COLO668 (cell line): Measurements from ENCODE around the gene SLC8A1.

Experiments
- DNase-seq: peaks from one replicate; lab custom pipeline; 2025; ENCODE audit not compliant: unreplicated experiment; lab: John Stamatoyannopoulos, UW

The SLC8A1 gene

DNA sequence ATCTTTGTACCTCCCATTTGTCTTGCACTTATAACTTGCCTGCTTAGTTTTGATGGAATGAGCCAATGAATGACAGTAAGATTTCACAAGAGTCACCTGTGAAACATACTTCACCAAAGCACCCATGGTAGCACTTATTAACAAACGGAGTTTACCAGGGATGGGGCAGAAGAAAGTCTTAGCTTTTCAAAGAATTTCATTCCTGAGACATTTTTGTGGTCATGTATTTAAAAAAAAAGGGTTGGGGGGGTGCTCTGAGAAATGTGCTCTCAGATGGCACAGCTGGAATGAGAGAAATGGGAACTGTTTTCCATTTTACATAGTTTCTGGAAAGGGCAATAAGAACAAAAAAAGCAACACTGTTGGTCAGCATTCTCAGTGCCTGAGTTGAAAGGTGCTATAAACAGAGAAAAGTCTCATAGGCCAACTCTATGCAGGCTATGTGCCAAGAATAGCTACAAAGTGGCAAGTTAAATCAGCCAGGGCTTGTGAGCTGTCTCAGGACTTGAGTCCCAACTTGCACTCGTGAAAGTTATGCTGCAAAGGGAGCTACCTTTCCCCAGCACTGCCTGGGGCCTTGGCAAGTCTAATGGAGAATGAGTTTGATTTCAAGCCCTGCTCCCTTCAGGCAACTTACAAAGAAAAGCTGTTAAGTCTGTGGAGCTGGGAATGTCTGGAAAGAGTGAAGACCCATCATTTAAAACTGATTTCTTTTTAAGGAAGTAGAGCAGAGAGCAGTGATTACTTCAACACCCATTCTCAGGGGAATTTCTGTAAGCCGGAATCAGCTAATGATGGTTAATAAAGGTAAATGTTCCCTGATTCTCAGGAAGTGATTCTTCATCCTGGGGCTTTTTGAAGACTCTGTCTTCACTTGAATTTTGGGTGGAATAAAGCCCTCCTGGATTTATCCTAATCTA lies 170.6 kb downstream of the SLC8A1 start:
- no peak for DNase-seq

DNA sequence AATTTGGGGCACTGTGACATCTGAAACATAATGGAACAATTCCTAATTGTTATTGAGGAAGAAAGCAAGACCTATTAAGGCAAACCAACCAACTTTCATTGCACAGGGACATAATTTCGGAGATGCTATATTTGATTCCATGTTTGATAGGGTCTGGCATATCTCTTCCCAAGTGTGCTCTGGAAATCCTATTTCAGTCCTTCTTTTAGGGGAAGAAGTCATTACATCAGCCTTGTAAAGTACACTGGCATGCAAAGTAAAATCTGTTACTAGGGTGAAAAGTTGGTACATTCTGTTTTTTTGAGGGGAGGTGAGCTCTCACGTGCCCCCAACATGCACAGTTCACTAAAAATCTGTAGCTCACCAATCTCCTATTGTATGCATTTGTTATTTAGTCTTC lies 172.4 kb downstream of the SLC8A1 start:
- DNase-seq = no peak

DNA sequence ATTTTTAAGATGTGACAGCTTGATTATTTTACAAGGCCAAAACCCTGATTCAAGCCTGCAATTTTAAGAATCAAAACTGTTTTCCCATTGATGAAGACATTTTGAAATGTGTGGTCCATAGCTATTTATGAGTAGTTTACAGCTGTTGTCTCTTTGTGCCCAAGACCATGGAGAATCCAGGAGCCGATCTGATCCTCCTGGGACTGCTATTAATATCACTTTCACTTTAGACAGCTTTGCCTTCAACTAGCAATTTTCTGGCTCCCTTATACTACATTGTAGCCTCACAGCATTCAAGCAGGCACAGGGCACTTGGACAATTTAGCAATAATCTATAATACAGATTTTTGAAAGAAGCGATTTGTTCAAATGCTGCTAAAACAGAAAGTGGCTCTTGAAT lies 172.9 kb downstream of the SLC8A1 start:
- DNase-seq = no peak

DNA sequence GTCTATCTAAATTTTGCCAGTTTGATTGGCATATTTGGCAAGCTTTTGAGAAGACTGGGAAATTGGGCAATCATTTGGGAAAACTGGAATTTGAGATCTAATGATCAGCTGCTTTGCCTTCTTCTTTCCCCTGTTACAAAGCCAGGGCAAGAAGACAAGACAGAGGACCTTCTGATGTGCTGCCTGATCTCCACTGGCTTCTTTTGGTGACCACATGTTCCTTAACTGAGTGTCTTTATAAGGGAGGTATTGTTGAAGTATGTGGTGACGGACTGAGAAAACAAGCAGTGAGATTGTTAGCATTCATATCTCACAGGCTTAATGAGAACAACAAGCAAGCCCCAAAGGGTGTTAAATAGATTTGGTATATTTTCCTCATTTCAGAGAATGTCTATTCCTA lies 175.8 kb downstream of the SLC8A1 start:
- DNase-seq = no peak

DNA sequence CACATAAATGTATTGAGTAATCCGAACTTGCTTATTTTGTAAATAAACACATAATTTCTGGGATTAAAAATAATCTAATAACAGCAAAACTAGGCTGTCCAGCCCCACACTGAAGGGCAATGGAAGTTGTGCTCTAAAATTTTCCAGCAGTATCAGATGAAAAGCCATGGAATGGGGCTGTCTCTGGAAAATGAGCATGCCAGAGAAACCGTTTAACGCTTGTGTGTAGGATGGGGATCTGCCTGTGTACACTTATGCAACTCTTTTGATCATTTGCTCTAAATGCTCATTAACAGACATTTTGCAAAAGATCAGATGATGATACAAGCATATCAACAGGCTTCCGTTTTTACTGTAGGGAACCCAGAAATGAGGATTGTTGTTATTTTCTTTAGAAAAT lies 177.6 kb downstream of the SLC8A1 start:
- DNase-seq = no peak

DNA sequence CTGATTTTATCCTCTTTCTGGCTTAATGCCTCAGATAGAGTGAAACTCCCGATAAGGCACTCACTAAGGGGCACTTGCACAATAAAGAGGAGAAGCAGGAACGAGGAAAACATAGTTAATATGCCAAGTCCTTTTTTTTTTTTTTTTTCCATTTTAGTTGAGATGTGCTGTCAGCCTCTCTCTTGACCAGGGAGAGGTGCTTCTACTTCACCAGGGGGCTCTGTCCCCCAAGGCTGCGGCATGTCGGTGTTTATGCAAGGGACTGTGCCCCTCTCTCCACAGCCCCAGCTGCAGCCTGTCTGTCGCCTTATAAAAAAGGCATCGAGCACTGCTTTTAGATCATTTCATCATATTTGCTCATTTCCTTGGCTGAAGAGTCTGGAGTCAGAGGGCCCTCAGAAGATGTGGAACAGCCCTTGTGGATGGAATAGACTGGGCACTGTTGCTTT lies 178.1 kb downstream of the SLC8A1 start:
- no peak for DNase-seq

DNA sequence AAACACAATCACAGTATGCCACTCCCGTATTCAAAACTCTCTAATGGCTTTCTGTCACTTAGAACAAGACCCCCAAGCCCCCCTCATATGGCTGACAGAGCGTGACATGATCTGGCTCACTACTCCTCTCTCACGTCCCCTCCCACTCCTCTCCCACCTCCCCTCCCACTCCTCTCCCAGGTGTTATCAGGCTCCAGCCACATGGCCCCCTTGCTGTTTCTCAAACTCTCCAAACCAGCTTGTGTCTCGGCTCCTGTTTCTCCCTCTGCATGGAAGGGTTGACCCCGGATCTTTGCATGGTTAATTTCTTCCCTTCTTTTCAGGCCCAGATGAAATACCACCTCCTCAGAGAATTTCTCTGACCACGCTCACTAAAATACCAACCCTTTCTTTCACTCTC lies 180.8 kb downstream of the SLC8A1 start:
- no peak for DNase-seq

DNA sequence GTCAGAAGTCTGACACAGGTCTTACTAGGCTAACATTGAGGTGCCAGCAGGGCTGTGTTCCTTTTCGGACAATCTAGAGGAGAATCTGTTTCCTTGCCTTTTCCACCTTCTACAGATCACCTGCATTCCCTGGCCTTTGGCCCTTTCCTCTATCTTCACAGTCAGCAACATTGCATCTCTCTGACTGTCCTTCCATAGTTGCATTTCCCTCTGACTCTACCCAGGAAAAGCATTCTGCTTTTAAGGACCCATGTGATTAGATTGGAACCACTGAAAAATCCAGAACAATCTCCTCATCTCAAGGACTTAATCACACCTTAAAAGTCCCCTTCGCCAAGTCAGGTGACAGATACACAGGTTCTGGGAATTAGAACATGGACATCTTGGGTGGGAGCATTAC lies 181.5 kb downstream of the SLC8A1 start:
- no peak for DNase-seq

DNA sequence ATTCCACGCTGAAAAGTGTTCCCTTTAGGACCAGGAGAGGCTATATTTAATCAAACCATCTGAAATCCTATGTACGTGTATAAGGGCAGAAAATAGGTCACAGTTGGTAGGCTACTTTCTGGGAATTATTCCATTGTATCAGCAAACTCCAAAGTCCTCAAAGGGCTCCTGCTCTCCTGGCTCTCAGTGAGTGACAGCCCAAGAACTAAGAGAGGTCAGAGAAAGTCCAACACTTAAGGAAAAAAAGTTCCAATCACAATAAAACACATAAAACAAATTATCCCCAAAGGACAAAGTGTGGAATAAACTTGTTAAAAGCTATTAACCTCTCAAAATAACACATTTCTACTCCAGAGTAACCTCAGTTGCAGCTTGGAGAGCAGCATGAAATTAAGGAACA lies 183.3 kb downstream of the SLC8A1 start:
- no peak for DNase-seq

DNA sequence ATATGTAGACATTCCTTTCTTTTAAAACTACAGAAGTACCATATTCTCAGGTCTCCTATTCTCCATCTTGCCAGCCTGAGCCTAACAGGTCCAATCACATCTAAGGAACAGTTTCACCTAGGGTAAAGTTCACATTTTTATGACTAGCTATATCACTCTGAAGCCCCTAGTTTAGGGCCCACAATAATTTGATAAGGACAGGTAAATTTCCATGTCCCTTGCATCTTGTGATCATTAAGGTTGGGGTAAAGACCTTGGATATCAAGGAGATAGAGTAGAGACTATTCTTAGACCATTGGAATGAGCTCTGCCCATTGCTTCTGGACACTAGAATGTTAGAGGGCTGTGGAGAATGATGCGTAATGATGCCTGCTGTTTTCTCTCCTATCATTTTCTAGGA lies 185.7 kb downstream of the SLC8A1 start:
- no peak for DNase-seq

DNA sequence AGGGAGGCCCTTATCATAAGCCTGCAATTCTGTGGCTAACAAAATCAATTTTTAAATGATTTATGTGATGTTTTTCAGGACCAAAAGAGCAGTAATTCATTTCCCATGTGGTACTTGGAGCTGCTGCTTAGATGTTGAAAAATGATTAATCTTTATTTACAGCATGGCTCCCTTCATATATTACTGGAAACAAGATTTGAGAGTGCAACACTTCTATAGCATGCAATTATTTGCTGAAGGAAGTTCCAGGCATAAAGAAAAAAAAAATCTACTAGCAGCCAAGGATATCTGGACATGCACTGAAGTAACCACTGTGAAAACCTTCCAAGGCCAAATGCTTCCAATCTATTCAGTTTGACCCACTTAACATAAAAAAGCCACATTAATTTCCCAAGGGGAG lies 186.3 kb downstream of the SLC8A1 start:
- no peak for DNase-seq

DNA sequence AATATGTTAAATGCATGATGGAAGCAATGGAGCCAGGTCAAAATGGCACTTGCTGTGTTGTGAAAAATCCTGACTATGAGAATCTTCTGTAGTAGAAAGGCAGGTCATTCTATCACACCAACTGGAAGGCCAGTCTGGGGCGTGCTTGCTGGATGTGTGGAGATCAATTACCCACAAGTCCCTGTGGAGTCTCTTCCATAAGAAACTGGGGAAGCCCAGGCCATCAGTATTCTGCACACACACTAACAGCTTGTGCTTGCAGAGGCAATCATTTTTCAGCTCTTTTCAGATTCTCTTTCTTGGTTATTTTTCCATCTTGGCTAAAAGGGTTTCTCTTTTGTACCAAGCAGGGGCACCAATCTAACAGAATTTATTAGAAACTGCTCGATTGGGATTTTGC lies 190.8 kb downstream of the SLC8A1 start:
- no peak for DNase-seq

DNA sequence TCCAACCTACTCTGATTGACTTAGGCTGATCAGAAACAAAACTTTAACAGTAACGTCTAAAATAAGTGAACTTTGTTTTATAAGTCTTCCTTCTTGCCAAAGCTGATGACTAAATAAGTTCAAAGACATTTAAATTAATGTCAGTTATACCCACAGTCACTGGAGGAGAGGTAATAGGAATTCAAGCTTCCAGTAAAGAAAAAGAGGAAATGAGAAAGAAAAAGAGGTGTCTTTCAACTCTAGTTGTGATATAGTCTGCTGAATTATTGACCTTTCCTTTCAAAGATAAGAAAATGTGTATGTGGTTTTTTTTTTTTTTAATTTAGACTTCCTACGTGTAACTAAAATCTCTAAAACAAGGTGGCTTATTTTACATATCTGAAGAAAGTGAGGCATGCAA lies 191.5 kb downstream of the SLC8A1 start:
- no peak for DNase-seq

DNA sequence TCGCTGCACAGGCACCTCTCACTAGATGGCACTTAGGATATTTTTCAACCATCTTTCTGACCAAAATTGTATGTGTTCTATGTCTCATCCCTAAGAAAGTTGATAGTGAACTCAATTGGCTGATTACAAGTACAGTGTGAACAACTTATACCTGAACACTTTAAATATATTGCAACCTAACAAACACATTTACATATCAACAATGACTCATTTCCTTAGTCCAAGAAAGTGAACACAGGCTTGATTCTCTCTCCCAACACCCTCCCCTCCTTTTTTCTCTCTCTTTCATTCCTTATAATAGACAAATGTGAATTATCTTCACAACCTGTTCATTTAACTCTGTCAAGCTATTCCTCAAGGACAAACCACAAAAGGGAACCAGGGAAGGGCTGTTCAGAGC lies 192.0 kb downstream of the SLC8A1 start:
- no peak for DNase-seq

DNA sequence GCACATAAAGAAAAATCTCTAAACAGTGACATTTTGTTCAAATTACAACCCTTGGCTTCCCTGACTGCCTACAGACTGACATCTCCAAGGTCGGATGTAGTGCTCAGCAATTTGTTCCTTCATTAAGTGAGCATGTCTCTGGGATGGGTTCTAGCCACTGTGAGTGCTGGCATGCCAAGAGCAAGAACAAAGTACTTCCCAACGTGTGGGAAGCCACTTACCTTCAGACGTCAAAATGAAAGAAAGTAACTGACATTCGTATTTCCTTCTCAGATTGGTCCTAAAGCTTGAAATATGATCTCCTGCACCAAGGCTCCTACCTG lies 193.8 kb downstream of the SLC8A1 start:
- no peak for DNase-seq

DNA sequence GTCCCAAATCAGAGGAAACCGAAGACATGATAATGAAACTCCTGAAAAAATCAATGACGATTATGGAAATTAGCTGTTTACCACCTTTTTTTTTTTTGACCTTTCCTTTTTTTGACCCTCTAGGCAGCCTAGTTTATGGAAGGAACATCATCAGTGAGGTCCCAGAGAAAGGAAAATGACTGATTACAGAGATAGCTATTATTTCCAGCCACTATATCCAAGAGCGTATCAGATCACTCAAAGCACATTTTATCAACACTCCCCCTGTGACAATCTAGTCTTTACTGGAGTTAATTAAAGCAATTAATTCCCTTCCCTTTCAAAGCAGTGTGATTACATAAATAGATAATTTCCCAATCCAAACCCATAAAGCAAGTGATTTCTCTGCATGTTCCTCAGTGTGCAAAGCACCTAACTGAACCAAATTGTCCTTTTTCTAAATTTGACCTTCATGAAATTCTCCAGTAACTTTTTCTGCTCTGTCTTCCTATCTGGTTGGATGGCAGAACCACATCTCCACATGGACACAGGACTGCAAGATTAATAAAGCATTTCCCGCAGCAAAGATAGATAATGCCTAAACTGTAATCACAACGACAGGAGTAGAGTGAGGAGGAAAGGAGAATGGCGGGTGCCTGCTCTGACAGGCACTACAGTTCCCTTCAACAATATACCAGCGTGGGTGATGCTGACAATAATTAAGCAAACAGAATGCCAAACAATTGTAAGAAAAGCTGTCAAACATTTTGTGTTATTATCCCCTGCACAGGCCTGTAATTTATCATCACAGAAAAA lies 194.4 kb downstream of the SLC8A1 start:
- DNase-seq = no peak

DNA sequence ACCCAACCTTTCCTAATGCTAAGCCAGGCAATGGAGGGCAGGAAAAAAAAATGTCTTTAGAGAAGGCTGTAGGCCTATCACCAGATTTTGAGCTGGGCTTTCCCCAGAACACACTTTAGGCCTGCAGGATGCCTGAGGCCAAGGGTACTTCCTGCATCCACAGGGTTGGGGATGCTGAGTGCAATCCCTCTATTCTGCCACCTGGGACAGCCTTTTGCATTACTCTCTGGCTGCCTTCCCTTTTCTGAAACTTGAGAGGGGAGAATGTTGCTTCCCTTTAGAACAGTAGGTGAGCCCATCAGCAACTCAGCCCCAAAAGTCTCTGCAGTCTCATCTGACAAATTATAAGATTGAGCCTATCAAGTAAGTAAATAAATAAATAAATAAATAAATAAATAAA lies 195.2 kb downstream of the SLC8A1 start:
- peak; percentile 9 for DNase-seq

DNA sequence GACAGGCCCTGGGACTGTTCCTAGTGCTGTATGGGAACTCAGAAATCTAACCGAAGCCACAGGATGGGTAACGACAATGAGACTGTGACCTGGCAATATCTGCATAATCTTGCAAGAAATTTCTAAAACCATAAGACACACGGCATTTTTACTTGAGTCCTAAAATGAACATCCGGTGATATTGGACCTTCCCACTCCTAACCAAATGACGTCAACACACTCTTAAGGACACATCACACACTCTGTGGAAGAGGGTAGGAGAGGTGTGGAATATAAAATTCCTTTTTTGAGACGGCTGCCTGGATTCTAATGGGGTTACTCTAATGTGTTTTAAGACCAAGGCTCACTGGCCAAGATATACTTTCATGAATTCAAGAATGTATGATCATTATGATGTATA lies 195.9 kb downstream of the SLC8A1 start:
- DNase-seq = no peak

DNA sequence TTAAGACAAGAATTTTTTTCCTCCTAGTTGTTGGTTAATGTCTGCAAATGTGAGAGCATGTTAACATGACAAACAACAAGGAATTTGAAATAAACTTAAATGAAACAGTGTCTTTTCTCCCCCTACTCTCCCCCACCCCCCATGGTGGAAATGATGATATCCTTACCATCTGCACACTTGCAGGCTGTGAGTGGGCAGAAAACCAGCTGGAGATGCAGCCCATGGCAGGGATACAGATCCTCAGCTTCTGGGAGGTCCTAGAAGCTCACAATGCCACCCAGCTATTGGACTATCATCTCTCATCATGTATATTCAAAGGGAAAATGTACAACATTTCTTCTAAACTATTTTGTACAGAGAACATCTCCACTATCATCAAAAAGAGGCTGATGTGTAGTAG lies 196.8 kb downstream of the SLC8A1 start:
- DNase-seq = no peak

DNA sequence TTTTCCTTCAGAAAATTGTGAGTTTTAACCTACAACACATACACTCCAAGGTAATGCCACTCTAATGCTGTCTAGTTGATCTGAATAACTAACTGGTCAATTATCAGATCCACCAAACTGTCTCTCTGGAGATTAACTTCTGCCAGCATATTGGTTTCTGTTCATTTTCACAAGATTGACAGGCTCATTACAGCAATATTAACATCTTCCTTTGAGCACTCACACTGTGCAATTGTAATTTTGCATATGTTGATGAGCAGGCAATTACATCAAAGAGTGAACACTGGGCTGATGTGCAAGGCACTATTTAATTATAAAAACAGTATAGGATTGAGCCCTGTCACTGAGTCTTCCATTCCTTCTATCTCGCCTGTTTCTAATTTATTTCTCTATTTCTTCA lies 197.3 kb downstream of the SLC8A1 start:
- DNase-seq = no peak

DNA sequence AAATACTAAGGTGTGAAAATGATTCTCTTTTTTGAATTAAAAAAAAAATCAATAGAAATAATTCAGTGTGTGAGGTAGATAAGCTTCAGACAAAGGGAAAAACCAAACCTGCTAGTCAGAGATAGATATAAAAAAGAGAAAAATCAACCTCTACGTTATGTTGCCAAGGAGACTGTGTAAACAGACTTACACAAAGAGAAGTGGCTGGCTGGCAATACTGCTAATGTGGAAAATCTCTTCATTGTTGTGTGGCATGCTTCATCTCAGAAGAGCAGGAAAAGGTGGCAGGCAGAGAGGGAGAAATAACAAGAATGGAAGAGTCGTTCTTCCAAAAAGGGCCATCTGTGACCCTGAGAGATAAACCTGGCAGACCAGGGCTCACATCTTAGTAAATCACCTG lies 200.8 kb downstream of the SLC8A1 start:
- peak; percentile 41 for DNase-seq

DNA sequence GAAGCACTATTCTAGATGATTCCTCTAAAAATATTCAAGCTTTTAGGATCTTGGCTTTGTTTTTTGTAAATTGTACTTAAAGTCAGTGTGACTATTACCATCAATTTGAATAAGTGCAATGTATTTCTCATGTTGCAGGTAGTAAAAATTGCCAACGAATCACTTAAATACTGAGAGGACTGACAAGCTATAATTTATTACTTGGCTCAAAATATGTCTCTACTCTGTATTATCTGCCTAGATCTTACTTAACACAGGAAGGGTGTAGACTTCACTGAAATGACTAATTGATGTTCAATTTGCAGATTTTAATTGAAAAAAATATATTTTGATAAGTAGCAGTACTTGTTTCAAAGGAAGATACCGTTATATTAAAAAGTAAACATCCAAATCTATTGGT lies 202.3 kb downstream of the SLC8A1 start:
- DNase-seq = no peak
